Raji (cell line): ENCODE data around the gene PICK1.

Experiments
- POLR2A ChIP-seq: IDR thresholded peaks from 2 replicates; pipeline ENCODE4 v1.6.1; 2011; ENCODE audit warnings: low read depth, low read length, control low read depth; ENCODE audit not compliant: insufficient read depth

Gene PICK1

DNA sequence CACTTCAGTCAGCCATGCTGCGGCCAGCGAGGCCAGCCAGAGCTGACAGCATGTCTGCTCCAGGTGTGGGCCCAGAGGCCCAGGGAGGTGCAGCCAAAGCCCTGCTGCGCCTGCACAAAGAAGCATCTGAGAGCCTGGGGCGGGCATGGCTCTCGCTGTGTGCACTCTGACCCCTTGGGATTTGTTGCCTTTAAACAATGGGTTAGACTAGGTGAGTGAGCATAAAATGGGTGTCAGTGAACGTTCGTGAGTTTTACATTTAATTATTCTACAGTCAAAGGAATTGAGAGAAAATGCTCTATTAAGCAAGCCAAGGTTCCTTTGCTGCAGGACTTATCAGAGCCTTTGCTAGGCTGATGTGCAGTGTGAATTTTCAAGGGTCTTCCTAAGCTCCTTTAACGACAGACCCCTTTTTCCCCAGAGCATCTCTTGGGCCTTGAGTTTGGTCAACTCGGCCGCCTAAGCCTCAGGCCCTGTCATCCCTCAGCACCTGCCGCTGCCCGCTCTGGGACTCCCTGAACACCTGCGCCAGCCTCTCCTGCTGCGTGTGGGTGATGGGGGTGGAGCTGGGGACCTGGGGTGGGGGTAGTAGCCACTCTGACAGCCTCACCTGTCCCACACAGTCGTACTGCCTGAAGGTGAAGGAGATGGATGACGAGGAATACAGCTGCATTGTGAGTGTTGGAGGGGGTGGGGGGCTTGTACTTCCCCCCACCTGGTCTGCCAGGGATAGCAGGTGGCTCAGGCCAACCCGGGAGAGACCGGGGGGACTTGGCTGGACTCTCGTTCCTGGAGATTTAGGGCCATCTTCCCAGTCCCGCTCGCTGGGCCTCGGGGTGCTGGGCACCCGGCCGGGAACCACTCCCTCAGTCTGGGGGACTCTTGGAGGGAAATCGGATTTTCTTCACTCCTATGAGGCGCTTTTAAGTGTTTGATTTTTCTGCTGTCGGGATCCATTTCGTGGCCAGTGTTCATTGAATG, 16.2 kb downstream of the PICK1 start:
- no peak for TF ChIP-seq POLR2A

DNA sequence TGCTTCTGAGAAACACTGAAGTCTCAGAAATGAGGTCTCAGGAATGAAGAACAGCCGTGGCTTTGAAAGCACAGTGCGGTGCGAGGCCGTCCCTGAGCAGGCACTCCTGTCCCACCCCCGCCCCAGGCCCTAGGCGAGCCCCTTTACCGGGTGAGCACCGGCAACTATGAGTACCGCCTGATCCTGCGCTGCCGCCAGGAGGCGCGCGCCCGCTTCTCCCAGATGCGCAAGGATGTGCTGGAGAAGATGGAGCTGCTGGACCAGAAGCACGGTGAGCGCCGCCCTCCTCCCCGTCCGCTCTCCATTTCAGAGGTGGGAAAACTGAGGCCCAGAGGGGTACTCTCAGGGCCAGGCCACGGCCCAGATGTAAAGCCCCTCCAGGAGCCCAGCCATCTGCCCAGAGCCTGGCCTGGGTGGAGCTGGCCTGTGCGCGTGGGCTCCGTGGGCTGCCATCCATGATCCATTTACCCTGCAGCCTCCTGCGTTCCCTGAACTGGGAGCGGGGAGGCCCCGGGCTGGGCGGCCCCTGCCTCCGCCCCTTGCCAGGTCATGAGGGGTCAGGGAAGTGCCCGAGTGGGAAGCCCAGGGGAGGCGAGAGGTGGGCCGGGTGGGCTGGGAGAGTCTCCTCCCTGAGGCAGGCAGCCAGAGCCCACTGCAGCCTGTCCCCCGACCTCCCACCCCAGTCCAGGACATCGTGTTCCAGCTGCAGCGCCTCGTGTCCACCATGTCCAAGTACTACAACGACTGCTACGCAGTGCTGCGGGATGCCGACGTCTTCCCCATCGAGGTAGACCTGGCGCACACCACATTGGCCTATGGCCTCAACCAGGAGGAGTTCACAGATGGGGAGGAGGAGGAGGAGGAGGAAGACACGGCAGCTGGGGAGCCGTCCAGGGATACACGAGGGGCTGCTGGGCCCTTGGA, 17.2 kb downstream of the PICK1 start:
- no peak for TF ChIP-seq POLR2A

GRCh38 chr22:38075105-38075825, 18.1 kb downstream of the PICK1 start:
- TF ChIP-seq POLR2A, result no peak

DNA sequence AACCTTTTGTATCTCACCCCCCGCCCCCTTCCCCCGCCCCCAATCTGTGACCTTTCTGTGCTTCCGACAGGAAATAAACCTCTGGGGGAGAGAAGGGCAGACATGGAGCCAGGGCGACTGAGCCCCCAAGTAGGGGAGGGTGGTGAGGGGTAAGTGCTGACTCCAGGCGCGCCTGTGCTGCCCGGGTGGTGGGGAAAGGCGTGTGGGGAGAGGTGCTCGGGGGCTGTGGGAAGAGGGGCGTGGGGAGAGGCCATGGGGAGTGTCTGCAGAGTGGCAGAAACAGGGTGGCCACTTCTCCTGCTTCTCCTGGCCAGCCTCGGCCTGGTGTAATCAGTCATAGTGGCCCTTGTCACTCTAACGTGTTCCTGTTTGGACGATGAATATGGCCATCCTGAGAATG, 18.8 kb downstream of the PICK1 start:
- no peak for TF ChIP-seq POLR2A

GRCh38 chr22:38077096-38077495, 19.9 kb downstream of the PICK1 start:
- no peak for TF ChIP-seq POLR2A

DNA sequence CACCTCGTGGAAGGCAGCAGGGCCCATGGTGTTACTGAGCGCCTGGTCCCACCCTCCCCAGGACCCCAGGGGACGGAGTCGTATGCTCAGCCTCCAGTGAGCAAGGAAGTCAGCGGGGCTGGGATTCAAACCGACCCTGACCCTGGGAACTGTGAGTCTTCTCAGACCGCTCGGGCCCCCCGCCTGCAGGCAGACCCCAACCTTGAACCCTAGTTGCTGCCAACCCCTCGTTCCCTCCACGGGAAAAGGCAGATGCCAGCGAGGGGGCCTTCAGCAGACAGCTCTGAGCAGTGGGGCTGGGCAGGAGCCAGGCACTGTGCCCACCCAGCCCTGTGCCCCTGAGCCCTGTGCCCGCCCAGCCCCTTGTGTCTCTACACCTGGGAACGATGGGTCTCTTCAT, 20.4 kb downstream of the PICK1 start:
- no peak for TF ChIP-seq POLR2A

DNA sequence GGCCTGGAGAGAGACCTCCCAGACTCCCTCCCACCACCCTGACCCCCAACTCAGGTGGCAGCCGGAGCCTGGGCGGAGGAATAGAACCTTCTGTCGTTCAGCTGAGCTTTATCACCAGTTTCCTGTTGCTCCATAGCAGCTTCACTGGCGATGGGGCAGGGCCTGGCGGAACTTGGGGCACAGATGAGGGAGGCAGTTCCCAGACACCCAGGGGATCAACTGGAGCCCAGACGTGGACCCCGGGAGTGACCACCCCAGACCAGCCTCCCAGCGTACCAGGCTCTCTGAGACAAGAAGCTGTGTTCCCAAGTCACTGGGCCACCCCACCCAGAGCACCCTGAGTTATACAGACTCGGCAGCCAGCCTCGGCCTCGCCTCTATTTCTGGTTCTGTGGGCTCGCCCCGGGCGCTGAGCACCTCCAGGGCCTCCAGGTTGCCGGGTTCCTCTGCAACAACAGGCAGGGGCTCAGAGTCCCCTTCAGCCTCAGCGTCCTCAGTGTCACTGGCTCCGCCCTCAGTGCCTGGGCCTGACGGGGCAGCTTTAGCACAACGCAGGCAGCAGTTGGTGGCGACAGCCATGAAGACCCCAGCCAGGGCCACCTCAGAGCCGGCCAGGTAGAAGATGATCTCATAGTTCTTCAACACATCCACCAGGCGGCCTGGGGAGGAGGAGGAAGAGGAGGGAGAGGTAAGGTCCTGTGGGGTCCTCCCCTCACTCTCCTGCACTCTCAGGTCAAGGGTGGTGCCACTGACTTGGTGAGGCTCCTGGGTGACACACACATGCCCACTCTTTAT, 21.0 kb downstream of the PICK1 start:
- no peak for TF ChIP-seq POLR2A

GRCh38 chr22:38079804-38080203, 22.6 kb downstream of the PICK1 start:
- no peak for TF ChIP-seq POLR2A

- TF ChIP-seq POLR2A, result no peak
Observed at GRCh38 chr22:38080474-38080849, 23.3 kb downstream of the PICK1 start.

- TF ChIP-seq POLR2A, result no peak
Observed at GRCh38 chr22:38080850-38081635, 23.8 kb downstream of the PICK1 start.

GRCh38 chr22:38081636-38081940, 24.4 kb downstream of the PICK1 start:
- TF ChIP-seq POLR2A, result no peak

DNA sequence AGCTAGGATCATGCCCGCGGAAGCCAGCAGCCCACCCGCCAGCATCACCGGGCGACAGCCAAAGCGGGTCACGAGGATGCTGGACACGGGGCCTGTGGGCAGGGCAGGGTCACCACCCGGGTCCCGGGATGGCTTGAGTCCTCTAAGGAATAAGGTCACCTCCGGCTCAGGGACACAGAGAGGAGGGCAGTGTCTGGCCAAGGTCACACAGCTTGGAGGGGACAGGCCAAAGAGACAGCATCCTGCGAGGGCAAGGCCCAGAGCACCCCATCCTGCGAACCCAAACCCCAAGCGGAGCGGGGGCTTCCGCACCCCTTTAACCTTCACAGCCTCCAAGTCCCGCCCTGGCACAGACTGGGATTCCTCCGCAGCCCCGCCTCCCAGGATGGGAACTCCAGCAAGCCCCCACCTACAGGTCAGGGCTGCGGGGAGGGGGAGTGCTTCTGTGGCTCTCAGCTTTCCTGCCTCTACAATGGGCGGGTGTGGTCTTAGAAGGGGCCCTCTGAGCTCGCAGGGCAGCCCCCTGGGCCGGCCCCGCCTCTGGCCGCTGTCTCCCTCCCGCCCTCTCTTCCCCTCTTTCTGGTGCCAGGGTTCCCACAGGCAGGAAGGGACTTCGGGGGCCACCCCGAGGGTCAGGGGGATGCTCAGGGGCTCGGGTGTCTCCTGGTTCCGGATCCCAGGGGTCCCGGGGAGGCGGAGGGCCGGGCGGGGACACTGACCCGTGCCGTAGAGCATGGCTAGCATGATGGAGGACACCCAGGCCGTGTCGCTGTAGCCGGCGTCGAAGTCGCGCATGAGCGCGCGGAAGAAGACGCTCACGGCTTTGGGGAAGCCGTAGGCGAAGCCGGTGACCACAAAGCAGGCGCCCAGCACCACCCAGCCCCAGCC, 25.0 kb downstream of the PICK1 start:
- TF ChIP-seq POLR2A, result no peak
